GM19395 (cell line): ENCODE data around the gene IQSEC3.
"Not testable (repeated sequence)": the region's sequence is repeated elsewhere in the genome, so short reads cannot be mapped to it uniquely, and the experiment has no call there.

Source experiments
- ATAC-seq: cut with Tn5 transposase; IDR thresholded peaks from one replicate; pipeline ENCODE4 v1.9.1; 2021; ENCODE audit warnings: mild to moderate bottlenecking, moderate library complexity; ENCODE audit not compliant: unreplicated experiment

IQSEC3 gene

DNA sequence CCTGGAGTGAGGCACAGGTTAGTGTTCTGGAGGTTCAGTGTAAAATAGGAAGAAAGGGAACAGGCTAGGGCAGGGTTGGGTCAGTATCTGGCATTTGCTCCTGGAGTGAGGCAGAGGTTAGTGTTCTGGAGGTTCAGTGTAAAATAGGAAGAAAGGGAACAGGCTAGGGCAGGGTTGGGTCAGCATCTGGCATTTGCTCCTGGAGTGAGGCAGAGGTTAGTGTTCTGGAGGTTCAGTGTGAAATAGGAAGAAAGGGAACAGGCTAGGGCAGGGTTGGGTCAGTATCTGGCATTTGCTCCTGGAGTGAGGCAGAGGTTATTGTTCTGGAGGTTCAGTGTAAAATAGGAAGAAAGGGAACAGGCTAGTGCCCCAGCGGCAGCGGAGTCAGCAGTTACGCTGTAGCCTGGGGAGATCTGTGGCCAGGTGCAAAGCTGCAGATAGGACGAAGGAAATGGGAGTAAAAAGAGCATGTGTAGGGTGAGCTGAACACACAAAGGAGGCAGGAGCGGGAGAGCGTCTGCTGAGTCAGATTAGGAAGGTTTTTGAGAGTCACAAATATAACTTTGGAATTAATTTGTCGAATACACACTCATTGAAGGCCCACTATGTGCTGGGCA, 67.2 kb downstream of the IQSEC3 start:
- ATAC-seq: not testable (repeated sequence)

DNA sequence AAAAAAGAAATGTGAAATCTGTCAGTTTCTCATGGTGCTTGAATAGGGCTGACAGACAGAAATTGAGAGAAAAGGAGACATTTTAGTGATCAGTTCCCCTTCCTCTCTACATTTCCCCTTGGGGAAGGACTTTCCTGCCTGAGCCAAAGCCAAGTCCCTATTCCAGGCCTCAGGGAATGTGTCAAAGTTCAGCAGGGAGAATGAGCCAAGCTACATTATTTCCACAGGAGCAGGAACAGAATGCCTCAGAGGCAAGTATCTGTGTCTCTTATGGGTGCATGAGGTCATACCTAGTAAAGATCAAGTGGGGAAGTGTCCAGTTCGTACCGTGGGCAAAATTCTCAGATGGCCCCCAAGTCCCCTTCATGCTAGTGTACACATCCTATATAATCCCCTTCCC, 68.6 kb downstream of the IQSEC3 start:
- ATAC-seq: no peak

DNA sequence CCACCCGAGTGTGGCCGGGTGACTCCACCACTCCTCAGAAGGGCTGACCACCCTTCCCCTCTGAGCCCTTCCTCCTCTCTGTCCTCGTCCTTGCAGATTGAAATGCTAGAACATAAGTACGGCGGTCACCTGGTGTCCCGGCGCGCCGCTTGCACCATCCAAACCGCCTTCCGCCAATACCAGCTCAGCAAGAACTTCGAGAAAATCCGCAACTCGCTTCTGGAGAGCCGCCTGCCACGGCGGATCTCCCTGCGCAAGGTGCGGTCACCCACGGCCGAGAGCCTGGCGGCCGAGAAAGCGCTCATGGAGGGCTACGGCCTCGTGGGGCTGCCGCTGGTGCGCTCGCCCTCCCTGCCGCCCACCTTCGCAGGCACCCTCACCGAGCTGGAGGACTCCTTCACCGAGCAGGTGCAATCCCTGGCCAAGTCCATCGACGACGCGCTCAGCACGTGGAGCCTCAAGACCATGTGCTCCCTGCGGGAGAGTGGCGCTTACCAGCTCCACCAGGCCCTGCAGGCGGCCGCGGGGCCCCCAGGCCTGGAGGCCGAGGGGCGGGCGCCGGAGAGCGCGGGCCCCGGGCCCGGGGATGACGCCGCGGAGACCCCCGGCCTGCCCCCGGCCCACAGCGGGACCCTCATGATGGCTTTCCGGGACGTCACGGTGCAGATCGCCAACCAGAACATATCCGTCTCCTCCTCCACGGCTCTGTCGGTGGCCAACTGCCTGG, 71.8 kb downstream of the IQSEC3 start:
- ATAC-seq: no peak

DNA sequence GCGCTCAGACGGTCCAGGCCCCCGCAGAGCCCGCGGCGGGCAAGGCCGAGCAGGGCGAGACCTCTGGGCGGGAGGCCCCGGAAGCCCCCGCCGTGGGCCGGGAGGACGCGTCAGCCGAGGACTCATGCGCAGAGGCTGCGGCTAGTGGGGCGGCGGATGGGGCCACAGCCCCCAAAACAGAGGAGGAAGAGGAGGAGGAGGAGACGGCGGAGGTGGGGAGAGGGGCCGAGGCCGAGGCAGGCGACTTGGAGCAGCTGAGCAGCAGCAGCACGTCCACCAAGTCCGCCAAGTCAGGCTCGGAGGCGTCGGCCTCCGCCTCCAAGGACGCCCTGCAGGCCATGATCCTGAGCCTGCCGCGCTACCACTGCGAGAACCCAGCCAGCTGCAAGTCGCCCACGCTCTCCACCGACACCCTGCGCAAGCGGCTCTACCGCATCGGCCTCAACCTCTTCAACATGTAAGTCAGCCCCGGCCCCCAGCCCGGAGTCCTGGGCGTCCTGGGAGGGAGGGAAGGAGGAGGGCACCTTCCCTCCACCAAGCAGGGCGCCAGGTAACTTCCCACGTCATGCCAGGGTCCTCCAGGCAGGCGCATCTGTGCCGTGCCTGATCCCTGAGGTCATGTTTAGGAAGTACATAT, 72.4 kb downstream of the IQSEC3 start:
- no peak for ATAC-seq

DNA sequence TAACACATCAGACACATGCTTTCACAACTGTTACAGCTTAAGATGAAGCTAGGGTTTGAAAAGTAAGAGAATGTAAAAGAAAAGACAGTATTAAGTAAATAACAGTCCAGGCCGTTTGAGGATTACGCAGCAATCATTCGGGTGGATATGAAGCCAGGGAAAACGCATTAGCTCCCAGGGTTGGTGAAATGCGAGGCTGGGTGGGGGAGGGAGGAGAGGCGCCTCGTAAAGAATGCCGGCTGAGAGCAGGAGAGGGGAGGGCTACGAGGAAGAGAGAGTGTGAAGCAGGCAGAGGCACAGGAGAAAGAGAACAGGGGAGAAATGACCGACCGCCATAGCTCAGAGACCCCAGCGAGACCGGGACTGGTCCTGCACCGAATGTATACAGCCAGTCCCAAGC, 73.0 kb downstream of the IQSEC3 start:
- ATAC-seq: no peak

DNA sequence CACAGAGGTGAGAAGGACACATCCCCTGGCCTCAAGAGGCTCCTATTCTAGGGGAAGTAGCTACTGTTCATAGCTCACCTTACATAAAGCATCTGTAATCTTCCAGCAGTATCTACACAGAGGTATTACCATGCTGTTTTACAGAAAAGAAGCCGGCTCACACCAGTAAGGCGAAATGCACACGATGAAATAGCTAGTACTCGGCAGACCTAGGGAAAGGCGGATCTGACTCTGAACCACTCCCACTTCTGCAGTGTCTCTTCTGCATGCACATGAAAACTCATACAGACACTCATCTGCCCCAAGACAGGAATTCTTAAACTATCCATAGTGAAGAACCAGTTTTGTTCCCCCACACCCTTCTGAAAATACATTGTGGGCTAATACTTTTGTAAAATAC, 73.6 kb downstream of the IQSEC3 start:
- no peak for ATAC-seq

DNA sequence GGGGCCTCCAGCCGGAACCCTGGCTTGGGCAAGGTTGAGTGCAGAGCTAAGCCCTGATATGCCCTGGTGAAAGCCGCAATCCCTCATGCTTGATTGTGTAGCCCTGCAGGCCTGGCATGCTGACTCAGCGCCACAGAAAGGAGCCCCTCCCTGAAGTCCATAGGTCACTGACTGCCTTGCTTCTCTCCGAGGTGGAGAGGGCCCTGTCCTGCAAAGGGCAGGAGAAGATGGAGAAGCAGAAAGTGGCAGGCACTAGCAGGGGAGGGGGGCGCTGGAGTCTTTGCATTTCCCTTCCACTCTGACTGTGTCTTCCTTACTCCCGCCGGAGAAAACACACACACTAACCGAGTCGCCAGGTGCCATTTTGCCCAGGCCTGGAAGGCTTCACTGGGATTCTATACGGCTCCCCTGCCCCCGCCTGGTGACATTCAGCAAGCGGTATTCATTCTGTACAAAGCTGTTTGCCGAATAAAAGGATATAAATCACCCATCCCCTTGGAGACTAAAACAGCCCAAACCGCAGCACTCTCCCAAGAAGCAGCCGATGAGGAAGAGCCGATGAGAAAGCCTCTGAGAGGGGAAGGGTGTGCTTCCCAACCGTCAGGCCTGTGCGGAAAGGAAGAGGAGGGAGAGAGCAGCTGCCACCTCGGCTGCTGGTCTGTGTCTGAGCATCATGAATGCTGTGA, 77.5 kb downstream of the IQSEC3 start:
- ATAC-seq: no peak

DNA sequence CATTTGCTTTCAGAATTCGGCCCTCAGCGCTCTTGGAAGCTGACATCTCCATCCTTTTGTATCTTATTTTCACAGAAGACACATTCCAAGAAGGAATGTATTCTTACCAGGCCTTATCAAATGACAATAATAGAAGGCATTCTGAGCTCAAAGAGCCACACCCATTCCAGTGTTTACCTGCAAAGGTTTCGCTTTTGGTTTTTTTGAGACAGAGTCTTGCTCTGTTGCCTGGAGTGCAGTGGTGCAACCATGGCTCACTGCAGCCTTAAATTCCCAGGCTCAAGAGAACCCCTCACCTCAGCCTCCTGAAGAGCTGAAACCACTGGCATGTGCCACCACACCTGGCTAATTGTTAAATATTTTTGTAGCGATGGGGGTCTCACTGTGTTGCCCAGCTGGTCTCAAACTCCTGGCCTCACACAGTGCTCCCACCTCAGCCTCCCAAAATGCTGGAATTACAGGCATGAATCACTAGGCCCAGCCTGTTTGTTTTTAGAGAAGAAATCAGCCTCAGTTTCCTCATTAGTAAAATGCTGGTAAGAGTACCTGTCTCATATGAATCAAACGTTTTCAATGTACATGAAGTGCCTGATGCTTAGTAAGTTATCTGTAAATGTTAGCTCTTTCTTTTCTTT, 78.2 kb downstream of the IQSEC3 start:
- ATAC-seq: no peak

DNA sequence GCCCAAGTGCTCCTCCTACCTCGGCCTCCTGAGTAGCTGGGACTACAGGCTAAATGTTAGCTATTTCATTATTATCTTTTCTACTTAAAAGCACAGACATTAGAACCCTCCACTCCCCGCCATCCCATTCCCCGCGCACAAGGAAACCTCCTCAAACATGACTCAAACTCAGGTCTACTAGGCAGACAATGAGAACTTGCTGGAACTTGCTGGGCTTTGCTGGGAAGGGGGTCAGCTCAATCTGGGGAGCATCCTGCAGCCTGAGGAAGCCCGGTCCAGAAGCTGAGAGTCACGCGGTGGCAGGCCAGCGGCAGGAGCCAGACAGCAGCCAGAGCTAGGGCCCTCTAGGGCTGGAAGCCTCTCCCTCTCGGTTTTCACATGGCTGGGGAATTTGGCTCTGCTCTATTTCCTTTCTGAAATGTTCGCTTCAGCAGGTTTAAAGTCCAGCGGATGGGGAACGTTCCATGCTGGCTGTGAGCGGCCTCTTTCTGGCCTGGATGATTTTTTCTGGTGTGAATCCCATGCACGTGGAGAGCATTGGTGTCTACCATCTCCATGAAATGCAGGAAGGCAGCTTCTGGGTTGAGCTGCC, 78.9 kb downstream of the IQSEC3 start:
- ATAC-seq: no peak

DNA sequence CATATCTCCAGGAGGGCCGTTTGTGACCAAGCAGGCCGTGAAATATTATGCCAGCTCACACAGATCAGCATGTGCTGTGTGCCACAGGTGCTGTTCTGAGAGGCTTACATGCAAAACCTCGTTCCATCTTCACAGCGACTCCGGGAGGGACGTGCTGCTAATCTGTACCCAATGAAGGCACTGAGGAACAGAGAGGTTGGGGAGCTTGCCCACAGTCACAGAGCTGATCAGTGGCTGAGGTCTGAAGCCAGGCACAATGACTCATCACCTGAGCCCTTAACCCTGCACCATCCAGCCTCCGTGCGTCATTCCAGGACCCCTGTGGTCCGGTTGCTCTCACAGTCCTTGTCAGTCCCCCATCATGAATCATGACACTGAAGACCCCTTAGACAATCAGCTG, 80.7 kb downstream of the IQSEC3 start:
- no peak for ATAC-seq

DNA sequence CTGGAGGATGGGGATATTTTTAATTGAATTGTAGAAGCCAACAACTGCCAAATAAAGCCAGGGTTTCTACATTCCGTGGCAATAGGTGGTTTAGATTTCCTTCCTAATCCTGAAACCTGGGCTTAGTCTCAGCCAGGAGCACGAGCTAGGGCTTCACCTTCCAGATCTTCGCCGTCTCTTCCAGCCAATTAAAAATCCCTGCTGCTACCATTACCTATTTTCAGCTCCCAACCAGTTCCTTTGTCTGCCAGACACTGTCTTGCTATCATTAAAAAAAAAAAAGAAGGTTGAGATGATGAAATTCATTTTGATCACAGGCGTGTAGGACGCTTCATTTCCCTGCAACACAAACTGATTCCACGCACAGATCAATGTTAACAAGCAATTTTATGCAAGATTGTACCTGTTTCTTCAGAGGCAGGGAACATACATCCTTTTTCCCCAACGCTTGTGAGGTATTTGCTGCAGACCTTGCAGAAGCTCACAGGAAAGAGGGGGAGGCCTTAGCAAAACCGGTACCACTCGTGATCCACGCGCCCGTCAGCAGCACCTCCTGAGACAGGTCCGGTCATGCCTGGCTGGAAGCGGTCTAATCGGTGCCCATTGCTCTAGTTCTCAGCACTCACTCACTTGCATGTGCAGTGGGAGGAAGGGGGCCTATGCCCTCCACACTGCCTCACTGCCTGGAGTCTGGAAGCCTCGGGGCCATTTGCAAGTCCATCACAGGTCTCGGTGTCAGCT, 82.3 kb downstream of the IQSEC3 start:
- no peak for ATAC-seq

DNA sequence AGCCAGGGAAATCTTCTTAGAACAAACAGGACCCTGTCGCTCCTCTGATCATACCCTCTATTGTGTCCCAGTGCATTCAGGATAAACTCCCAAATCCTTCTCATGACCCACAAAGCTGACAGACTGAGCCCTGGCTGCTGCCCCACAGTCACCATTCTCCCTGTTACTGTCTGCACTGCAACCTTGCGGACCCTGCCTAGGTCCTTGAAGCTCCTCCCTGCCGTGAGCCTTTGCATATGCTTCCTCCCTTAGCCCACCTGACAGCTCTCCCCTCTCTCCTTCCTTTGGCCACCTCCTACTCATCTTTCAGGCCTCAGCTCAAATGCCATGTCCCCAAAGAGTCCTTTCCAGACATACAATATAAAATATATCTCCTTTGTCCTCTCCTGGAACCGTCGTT, 85.0 kb downstream of the IQSEC3 start:
- no peak for ATAC-seq

DNA sequence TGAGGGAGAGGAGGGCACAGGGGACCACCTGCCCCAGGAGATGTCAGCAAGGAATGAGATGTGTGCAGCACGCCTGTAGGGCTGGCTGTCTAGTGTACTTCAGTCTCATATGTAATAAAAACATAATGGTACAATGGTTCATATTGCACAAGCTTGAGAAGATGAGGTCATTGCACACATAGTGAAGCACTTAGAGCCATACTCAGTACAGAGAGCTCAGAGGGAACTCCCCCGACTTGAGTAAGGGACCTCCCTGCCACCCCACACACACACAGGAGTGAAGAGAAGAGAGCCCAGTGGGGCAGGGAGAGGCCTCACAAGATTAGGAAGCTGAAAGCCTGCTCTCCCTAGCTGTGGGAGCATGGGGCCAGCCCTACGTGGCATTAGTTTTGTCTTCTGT, 85.9 kb downstream of the IQSEC3 start:
- ATAC-seq: no peak

DNA sequence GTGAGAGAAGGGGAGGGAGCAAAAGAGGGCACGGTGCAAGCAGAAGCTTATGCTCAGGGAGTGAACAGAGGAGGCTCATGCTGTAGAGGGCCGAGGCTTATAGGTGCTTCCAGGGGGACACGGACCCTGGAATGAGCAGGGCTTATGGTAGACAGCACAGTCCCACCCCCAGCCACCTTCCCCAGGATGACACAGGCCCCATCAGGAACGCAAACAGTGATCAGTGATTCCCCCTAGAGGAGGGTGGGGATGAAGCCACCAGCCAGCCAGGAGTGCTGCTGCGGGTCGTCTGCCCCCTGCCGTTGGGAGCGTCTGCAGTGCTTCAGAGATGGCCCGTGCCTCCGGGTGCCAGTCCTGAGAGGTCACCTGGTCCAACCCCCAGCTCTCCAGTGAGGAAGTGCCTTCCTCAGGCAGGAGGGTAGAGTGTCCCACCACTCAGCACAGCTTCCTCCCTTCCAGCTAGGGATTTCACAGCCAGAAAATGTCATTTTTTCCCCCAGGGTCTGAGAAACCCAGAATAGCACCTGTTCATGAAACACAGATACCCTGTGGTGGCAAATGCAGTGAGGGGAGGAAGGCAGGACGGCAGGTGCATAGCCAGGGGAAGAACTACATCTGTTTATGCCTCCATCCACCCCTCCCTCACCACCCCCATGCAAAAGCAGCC, 86.6 kb downstream of the IQSEC3 start:
- ATAC-seq: no peak

DNA sequence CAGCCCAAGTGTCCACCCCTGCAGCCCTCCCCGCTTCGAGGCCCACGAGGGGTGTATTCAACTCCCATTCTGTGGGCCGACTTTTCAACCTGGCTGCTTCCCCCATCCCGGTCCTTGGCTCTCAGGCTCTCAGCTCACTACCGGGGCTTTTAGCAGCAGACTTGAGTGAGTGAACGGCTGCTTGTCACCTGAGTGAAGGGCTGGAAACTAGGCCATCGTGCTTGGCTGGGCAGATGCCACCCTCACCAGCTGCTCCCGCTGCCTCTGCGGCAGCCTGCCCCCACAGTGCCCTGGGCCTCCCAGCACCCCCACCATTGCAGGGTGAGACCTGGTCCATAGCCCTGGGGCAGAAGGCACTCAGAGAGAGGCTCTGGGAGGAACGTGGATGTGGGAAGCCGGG, 87.5 kb downstream of the IQSEC3 start:
- ATAC-seq: no peak

DNA sequence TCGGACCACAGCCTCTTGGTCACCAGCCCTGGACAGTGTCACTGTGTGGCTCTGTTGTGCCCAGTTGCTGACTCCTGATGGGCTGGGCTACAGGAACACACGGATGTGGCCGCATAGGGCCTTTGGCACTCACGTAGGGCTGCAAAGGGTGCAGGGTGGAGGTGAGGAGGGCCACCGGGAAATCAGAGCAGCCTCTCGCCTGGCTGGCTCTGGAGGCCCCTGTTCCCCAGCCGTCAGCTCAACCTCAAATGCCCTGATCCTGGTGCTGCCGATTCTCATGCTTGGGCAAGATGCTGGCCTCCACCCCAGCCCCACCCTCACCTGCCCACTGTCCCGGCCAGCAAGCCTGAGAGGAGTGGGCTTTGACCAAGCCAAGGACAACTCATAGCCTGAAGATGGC, 88.4 kb downstream of the IQSEC3 start:
- ATAC-seq: no peak

DNA sequence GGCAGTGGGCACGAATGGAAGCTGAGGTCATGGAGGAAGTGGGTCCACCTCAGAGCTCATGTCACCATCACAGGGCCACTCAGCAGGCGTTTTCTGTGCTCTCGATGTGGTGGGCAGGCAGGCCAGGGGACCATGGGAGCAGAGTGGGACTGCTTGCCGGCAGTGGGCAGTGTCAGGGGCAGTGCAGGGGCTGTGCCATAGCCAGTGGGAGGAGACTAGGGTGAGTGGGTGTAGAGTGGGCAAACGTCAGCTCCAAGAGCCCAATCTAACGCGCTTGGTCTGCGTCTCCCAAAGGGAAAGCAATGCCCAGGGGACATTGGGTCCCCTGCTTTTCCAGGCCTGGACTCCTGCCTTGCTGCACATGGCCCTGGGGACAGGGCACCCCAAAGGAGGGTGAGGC, 89.1 kb downstream of the IQSEC3 start:
- no peak for ATAC-seq

DNA sequence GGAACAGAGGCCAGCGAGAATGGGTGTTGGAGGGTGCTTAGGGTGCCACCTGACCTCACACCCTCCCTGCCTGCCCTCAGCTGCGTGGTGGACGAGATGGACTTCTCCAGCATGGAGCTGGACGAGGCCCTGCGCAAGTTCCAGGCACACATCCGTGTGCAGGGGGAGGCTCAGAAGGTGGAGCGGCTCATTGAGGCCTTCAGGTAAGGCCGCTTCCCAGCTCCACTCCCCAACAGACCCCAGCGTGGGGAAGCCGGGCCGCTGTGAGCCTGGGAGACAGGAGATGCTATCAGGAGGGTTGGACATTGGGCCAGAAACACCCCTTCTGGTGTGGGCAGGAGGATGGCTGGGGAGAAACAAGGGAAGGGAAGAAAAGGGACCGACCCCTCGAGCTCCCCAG, 90.4 kb downstream of the IQSEC3 start:
- no peak for ATAC-seq

DNA sequence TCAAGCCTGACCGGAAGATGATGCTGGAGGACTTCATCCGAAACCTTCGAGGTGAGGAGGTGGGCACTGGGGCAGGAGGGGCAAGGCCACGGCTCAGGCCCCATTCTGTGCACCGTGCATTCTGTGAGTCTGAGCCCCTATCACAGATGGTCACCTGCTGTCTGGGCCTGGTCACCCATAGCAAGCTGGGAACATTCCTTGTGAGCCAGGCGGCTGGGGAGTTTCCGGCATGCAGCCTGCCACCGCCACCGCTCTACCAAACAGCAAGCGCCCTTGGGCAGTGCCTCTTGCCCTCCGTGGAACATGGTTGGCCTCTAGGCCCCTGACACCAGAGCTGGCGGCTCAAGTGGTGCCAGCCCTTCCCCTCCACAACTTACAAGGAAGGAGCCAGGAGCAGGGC, 91.1 kb downstream of the IQSEC3 start:
- no peak for ATAC-seq
